HG03139 (cell line): ENCODE results near the gene LONP1.
"Not testable (repeated sequence)": the region's sequence is repeated elsewhere in the genome, so short reads cannot be mapped to it uniquely, and the experiment has no call there.

Source experiments
- ATAC-seq: cut with Tn5 transposase; IDR thresholded peaks from one replicate; pipeline ENCODE4 v1.9.1; 2021; ENCODE audit not compliant: unreplicated experiment

Gene LONP1

DNA sequence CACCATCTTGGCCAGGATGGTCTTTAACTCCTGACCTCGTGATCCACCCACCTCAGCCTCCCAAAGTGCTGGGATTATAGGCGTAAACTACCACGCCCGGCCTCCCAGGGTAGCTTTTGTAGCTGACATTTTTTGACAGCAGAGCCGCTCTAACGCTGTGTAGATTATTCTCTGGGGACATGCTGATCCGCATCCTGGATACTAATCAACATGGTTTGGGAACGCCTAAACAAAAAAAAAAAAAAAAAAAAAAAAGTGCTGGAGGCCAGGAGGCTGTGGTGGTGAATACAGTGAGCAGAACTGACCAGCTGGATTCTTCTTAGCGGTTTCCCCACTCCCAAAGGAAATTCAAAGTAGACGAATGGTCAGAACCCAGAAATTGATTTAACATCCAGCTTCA is 5.1 kb downstream of the LONP1 start:
- no peak for ATAC-seq

- no peak for ATAC-seq
Observed at GRCh38 chr19:5713228-5713627, 6.7 kb downstream of the LONP1 start.

DNA sequence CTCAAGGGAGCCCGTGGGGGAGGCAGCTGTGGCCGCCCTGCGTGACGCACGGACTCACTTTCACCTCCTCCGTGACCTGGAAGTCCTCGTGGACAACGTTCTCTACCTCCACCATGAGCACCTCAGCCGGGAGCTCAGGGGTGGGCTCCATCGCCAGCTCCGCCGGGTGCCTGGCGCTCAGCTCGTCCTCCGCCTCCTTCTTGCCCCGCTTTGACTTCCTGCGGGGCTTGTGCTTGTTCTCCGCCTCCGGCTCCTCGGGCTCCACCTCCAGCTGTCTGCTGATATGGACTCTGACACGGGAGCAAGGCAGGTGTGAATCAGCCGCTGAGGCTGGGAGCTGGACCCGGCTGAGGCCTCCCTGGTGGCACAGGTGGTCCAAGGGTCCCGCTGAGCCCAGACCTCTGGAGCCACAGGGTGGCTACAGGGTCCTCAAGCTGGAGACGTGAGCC is 8.2 kb downstream of the LONP1 start:
- no peak for ATAC-seq

- no peak for ATAC-seq
Observed at GRCh38 chr19:5711025-5711424, 8.9 kb downstream of the LONP1 start.

GRCh38 chr19:5707576-5708575 is 12.1 kb downstream of the LONP1 start:
- ATAC-seq = no peak

DNA sequence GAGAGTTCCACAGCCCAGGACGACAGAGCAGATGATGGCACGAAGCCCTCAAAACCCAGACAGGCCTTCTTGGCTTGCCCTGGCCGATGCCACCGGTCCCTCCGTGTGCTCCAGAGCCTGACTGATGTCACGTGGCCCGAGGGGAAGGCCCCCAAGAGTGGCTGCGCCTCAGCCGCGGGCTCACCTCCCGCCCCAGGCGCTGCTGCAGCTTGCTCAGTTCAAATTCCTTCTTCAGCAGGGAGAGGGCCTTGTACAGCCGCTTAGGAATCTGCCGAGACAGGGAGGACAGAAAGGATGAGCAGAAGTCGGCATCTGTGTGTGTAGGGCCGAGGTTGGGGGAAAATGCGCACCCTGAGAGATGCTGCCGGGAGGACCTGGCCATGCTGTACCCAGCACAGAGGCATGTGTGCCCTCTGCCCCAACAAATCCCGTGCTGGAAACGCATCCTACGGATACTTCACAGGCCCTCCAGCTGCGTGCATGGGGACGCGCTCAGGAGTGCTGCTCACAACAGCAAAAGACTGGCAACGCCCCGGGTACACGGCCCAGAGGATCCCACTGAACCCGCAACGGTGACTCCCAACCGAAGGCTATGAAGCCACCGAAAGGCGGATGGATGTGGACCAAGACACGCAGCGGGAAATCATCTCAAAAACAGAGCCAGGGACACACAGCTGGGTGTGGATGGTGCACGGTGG is 12.9 kb downstream of the LONP1 start:
- ATAC-seq = no peak

DNA sequence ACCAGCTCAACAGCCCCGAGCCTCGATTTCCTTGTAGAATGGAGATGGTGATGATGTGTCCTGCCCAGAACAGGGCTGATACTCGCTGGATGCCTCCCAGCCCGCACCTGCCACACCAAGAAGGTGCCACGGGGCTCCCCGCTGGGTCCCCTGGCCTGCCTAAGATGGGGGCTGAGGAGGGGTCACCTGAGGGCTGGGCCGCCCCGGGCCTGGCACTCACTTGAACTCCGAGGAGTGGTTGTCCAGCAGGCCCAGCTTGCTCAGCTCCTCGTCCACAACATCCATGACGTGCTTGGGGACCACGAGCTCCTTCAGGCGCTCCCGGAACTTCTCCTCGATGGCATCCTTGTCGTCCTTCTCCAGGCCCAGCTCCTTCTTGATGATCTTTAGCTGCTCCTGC is 14.4 kb downstream of the LONP1 start:
- no peak for ATAC-seq

DNA sequence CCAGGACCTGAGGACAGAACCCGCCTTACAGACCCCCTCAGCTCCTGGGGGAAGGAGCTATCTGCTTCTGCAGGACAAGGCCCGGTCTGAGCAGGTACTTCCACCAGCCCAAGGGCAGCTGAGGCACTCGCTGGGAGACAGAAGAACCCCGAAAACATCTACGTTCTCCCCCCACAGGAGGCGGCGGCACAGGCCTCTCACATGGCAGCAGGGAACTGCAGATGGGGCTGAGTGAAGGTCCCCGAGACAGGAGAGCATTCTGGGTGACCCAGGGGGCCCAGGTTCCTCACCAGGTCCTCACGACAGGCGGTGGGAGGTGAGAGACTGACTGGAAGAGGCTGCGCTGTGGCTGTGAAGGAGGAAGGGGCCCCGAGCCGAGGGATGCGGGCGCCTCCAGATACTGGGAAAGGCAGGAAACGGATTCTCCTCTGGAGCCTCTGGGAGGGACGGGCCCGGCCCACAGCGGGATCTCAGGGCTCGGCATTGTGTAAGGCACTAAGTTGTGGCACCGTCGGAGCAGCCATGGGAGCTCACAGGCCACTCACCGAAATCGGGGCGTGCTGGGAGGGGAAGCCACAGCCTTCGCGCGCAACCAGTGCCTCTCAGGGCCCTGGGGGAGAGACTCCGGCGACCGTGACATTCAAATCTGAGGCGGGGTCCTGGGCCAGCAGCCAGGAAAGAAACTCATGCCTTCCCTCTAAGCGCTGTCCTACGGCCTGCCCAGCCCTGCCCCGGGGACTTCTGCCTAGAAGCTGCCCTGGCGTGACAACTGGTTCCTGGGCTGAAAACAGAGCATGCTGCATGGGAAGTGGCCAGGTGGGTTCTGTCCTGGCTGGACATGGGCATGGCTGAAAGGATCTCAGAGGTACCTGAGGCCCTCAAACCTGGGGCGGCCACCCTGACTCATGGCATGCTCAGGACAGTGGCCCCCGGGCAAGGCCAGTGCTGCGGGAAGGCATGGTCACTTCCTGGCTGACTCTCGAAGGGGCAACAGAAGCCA is 15.8 kb downstream of the LONP1 start:
- ATAC-seq = no peak

- ATAC-seq = not testable (repeated sequence)
Observed at GRCh38 chr19:5702053-5702410, 17.9 kb downstream of the LONP1 start.

DNA sequence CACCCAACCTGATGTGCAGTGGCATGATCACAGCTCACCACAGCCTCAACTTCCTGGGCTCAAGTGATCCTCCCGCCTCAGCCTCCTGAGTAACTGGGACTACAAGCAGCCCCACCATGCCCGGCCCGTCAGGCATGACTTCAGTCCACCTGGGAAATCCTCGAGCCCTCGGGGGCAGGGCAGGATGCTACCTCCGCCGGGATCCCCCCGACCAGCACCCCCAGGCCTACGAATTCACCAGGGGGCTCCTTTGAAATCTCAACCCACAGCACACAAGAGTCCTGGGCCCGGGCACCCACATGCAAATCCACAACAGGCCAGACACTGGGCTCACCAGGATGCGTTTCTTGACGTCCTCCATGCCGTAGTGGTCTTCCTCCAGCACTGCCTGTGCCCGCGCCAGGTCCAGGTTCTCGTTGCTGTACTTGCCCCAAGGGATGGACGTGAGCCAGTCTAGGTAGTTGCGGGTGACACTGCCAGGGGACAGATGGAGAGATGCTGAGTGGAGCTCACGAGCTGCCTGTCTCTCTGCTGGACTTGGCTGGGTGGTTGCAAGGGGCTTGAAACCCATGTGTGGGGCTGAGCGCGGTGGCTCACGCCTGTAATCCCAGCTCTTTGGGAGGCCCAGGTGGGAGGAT is 19.4 kb downstream of the LONP1 start:
- ATAC-seq = no peak

GRCh38 chr19:5698635-5699422 is 21.1 kb downstream of the LONP1 start:
- ATAC-seq = no peak

- ATAC-seq = no peak
Observed at GRCh38 chr19:5697890-5698634, 21.9 kb downstream of the LONP1 start.

DNA sequence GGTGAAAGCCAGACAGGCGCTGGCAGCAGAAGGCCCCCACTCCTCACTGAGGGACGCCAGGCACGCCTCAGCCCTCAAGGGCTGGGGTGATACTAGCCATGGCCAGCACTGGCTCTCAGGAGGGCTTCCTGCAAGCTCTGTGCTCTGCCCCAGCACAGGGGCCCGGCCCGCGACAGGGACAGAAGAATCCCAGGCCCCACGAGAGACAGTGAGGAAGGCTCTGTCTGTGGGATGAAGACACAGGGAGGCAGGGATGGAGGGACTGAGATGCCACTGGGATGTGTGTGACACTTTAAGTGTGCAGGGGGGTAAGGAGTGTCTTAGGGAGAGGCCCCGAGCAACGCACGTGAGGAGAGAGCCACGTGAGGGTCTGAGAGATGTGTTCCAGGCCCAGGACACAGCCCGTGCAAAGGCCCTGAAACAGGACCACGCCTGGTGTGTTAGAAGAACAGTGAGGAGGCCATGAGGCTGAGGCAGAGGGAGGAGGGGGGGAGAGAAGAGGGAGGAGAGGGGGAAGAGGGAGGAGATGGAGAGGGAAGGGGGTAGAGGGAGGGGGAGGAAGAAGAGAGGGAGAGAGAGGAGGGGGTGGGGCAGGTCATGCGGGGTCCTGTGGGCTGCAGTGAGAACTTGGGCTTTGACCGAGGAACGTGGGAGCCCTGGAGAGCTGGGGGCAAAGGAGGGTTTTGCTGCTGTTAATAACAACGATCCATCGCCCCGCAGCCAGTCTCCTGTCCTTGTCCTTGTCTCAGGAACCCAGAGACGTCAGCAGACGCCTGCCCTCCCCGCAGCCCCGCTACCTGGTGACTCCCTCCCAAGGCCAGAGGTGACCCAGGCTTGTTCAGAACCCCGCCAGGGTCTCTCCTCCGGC is 22.7 kb downstream of the LONP1 start:
- no peak for ATAC-seq

- ATAC-seq = no peak
Observed at GRCh38 chr19:5696196-5697021, 23.5 kb downstream of the LONP1 start.

DNA sequence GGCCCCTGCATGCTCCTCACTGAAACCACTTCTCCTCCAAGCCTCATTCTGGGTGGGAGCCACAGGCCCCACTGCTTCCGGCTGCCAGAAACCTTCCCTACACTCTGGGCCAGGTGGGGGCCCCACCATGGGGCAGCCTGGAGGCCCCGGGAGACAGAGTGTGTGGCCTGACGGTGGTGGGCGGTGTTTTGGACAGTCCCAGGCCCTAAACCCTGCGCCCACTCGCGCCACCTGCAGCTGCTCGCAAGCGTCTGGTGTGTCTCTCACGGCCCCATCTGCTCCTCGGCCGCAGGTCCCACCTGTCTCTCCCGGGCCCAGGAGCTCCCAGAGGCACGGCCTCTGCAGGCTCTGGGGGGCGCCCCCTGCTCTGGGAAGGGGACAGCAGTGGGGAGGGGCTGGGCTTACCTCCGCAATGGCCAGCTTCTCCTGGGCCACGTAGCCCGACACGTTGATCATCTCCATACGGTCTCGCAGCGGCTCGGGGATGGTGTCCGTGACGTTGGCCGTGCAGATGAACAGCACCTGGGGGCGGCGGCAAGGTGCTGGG is 24.2 kb downstream of the LONP1 start:
- ATAC-seq = no peak

DNA sequence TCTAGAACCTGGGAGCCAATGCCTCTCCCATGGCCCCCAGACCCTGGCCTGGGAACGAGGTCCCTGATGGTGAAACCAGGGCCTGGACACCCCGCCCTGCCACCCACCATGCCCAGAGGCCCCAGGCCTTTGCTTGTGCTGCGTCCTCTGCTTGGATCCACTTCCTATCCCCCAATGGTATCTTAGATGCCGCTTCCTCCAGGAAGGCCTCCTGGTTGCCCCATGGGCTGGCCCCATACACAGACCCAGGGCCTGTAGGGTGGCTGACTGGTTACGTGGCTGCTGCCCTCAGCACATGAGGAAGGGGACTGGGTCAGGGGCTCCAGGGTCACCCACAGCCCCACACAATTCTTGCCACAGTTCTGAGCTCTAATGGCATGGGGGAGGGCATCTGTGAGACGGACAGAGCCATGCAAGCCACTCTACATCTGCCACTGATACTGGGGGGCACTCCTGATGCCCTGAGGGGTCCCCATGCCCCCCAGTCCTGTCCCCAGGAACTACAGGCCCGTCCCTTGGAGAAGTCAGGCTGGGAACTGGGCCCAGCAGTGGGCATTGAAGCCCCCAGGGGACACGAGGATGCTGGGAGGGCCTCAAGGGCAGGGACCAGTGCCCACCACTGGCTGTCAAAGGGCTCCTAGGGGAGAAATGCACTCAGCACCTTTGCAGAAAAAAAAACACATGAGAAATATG is 24.8 kb downstream of the LONP1 start:
- ATAC-seq = no peak
